HG02981 (cell line): ENCODE measurements around the gene ING1.
"Not testable (repeated sequence)": the region's sequence is repeated elsewhere in the genome, so short reads cannot be mapped to it uniquely, and the experiment has no call there.

Experiments used
- ATAC-seq: cut with Tn5 transposase; IDR thresholded peaks from one replicate; pipeline ENCODE4 v1.9.1; 2021; ENCODE audit warnings: mild to moderate bottlenecking, moderate library complexity; ENCODE audit not compliant: unreplicated experiment

Gene ING1

GRCh38 chr13:110714797-110715394 is 1.4 kb downstream of the ING1 start:
- no peak for ATAC-seq

- ATAC-seq: peak; percentile 55
Observed at GRCh38 chr13:110715395-110716246, 2.1 kb downstream of the ING1 start.

GRCh38 chr13:110716247-110716515 is 2.7 kb downstream of the ING1 start:
- no peak for ATAC-seq

GRCh38 chr13:110719036-110719710 is 5.7 kb downstream of the ING1 start:
- no peak for ATAC-seq

GRCh38 chr13:110722971-110723370 is 9.5 kb downstream of the ING1 start:
- no peak for ATAC-seq

- ATAC-seq: no peak
Observed at GRCh38 chr13:110723598-110723997, 10.1 kb downstream of the ING1 start.

GRCh38 chr13:110726153-110726552 is 12.7 kb downstream of the ING1 start:
- ATAC-seq: not testable (repeated sequence)

GRCh38 chr13:110726726-110727125 is 13.2 kb downstream of the ING1 start:
- ATAC-seq: no peak

- ATAC-seq: no peak
Observed at GRCh38 chr13:110731072-110731471, 17.6 kb downstream of the ING1 start.

- no peak for ATAC-seq
Observed at GRCh38 chr13:110734561-110734960, 21.1 kb downstream of the ING1 start.

GRCh38 chr13:110737555-110737954 is 24.1 kb downstream of the ING1 start:
- ATAC-seq: no peak

GRCh38 chr13:110743687-110744086 is 30.2 kb downstream of the ING1 start:
- ATAC-seq: no peak

GRCh38 chr13:110746438-110746837 is 32.9 kb downstream of the ING1 start:
- no peak for ATAC-seq

GRCh38 chr13:110748271-110748670 is 34.8 kb downstream of the ING1 start:
- no peak for ATAC-seq

- ATAC-seq: no peak
Observed at GRCh38 chr13:110756219-110756631, 42.7 kb downstream of the ING1 start.

GRCh38 chr13:110757296-110757695 is 43.8 kb downstream of the ING1 start:
- no peak for ATAC-seq

- ATAC-seq: no peak
Observed at GRCh38 chr13:110758195-110758805, 44.8 kb downstream of the ING1 start.

GRCh38 chr13:110759710-110760109 is 46.2 kb downstream of the ING1 start:
- ATAC-seq: no peak

- no peak for ATAC-seq
Observed at GRCh38 chr13:110760611-110761010, 47.1 kb downstream of the ING1 start.

GRCh38 chr13:110766671-110767430 is 53.4 kb downstream of the ING1 start:
- no peak for ATAC-seq

GRCh38 chr13:110767476-110767875 is 54.0 kb downstream of the ING1 start:
- ATAC-seq: no peak
